SH-SY5Y (cell line): ENCODE data around the gene SORCS1.

Experiments used
- GATA2 ChIP-seq: IDR thresholded peaks from 2 replicates; pipeline ENCODE4 v1.6.1; 2011; ENCODE audit warnings: mild to moderate bottlenecking, low read depth, low read length
- GATA3 ChIP-seq: IDR thresholded peaks from 2 replicates; pipeline ENCODE4 v1.6.1; 2011; ENCODE audit warnings: low read depth, mild to moderate bottlenecking, low read length, moderate library complexity

DNA sequence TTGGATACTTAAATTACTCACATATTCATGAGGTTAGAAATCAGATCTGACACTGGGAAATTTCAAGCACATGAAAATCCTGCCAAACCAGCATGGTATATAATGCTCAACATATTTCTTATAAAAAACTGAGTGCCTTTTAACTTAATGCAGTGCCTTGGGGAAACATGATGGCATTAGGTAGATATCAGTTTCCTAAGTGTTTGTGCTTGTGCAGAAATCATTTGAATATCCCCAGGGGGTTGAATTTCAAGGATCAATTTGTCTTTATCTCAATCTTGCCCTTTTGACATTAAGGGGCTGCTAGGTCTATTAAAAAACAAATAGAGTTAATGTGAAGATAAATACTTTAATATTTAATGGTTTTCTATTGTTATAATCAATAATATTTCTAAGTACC lies 396.3 kb downstream of the SORCS1 start:
- TF ChIP-seq GATA2: no peak
- TF ChIP-seq GATA3: no peak
